NK-92 (cell line): ENCODE results near the gene BACH2.

ENCODE experiments used
- DNase-seq: peaks from one replicate; lab custom pipeline; 2025; ENCODE audit not compliant: unreplicated experiment; lab: John Stamatoyannopoulos, UW

The BACH2 gene

DNA sequence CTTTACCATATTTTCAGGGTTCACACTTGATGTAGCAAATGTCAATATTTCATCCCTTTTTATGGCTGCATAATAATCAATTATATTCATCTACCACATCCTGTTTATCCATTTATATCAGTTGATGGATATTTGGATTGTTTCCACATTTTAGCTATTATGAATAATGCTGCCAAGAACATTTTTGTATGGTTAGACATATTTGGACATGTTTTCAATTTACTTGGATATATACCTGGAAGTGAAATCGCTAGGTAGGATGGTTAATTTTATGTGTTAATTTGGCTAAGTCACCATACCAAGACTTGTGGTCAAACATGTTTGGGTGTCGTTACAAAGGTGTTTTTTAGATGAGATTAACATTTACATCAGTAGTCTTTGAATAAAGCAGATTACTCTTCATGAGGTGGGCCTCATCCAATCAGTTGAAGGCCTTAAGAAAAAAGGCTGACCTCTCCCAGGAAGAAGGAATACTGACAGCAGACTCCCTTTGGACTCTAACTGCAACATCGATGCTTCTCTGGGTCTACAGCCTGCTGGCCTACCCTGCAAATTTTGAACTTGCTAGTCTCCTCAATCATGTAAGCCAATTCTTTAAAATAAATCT is 196.5 kb downstream of the BACH2 start:
- DNase-seq: no peak

DNA sequence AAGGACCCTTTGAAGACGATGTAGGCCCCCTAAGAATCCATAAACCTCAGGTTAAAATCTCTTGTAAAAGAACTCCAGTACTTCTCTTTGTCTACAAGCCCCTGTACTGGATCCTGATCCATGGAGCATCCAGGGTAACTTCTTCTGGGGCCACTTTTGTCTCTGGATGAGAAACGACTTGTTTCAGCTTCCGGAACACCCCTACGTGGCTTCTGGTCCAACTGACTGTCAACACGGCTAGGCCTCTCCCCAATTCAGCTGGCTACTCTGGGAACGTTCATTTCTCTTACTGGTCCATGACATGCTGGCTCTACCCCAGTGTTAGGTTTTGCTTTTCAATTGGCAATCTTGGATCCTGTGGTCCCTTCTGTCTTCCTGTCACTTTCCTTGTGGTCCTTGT is 198.0 kb downstream of the BACH2 start:
- DNase-seq: no peak

DNA sequence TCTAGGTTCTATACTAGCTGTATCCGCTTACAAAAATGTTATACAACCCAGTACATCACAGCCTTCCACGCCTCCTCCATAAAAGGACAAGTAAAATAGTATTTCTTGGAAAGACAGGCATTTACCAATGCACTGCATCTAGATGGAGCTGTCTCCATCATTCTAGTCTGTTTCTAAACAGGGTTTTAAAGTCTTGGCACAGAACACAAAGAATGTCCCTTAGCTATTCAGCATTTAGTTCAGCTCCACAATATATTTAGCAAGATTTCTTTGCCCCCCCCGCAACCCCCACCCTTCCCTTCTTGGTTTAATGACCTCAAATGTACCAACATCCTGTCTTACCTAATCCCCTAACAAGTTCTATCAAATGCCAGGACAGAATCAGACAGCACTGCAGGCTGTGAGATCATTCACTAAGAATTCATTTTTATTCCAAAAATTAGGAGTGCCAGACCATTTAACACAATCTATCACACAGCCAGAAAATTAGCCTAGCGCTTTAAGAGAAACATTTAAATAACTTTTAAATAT is 198.6 kb downstream of the BACH2 start:
- DNase-seq: no peak

DNA sequence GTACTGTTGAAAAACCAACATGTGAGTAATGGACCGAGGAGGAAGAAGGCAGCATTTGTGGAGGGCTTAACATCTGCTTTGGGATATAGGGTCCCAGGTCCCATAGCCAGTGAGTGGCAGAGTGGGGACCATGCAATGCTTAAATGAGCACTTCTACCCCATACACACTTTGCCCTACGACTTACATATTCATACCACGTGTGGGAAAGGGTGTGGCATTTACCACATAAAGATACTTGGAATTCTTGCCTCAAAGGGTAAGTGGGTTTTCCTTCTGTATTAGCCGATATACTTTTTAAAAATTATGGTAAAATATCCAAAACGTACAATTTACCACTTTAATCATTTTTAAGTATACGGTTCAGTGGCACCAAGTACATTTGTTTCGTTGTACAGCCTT is 199.3 kb downstream of the BACH2 start:
- DNase-seq: no peak

DNA sequence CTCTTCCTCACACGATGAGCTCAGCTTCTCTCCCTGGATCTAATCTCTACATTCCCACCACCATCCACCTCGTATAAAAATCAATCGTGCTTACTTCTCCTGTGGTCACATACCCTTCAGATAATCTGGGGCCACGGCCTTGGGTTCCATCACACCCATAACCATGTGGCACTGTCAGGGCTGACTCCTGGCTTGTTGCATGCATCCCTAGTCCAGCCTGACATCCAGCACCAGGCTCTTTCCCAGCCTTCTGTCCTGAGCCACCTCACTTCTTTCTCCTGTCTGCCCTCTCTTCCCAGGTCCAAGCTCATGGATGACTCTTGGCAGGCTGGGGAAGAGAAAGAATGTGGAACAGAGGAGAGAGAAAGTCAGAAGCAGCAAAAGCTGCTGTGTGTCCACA is 199.8 kb downstream of the BACH2 start:
- no peak for DNase-seq

DNA sequence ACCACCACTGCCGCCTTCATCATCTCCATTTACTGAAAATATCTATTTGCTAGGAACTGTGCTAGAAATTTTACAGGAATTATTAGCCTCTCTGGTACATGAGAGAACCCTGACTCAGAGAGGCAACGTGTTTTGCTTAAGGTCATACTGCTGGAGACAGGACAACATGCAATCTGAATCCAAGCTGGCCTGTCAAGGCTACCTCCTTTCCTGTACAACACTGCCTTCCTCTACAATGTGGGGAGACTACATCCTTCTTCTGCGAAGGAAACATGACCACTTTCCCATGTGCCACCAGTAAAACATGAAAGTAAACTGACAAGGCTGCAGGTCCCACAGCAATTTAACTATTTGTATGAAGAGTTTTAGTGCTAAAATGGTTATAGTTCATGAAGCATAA is 200.9 kb downstream of the BACH2 start:
- no peak for DNase-seq

DNA sequence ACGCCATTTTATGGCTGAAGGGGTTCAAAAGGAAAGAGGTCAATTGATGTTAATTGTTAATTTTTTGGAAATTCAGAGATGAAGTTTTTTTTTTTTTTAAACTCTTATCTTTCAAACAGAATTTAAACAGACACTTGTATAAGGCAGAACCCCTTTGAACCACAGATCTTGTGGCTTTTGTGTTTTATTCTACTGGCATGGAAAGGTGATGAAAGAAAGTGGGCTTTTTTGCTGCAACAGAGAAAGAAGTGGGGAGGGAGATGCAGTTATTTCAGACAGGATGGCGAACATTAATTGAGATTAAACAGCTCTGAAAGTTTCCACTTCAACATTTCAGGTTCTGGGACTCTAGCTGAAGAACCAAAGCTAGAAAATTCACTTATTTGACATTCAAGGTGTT is 201.5 kb downstream of the BACH2 start:
- DNase-seq: no peak

DNA sequence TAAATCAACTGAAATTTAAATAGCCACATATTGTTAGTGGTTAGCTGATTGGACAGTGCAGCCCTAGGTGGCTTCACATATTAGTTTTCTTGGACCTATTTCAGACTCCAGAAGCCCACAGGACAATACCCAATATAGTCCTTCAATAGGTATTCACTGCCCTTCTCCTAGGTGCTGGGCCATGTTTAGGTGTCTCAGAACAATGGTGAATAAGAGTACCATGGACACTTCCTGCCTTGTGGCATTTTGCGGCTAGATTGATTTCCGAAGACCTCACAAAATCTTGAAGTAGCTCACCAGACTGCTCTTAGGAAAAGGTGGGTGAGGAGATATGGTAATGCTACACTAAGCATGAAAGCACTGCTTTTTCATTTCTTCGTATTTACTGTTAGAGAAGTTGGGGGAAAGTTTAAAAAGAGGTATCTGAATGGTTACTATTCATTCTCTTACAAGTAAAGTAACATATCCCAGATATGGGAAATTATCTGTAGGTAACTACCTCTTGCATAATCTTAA is 203.0 kb downstream of the BACH2 start:
- DNase-seq: no peak

DNA sequence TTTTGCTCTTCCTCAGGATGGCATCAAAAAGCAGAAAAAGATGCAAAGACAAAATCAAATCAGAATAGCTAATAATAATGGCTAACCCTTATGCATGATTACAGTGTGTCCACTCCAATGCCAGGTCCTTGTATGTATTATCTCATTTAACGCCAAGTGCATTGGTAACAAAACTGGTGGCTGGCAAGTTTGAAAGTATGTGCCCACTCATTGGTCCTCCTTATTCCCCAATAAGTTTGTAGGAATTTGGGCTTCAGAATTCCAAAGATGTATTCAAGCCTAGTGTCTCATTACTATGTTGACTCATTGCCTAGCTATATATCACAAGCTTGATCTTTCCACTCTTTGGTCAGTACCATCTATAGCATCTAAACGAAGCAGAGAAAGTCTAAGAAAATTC is 205.8 kb downstream of the BACH2 start:
- DNase-seq: no peak

DNA sequence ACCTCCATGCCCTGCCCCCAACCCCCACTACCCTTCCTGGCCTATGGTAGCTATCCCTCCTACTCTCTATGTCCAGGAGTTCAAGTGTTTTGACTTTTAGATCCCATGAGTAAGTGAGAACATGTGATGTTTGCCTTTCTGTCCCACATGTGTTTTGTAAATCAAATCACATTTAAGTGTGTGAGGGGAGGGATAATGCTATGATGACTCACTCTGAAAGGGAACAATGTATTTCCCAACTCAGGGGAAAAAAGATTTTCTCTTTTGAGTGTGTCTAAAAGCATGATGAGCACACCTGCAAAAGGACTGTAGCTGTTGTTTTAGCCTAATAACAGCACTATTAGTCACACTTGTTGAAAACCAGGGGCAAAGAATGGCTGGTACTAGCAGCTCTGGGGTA is 208.6 kb downstream of the BACH2 start:
- DNase-seq: no peak

DNA sequence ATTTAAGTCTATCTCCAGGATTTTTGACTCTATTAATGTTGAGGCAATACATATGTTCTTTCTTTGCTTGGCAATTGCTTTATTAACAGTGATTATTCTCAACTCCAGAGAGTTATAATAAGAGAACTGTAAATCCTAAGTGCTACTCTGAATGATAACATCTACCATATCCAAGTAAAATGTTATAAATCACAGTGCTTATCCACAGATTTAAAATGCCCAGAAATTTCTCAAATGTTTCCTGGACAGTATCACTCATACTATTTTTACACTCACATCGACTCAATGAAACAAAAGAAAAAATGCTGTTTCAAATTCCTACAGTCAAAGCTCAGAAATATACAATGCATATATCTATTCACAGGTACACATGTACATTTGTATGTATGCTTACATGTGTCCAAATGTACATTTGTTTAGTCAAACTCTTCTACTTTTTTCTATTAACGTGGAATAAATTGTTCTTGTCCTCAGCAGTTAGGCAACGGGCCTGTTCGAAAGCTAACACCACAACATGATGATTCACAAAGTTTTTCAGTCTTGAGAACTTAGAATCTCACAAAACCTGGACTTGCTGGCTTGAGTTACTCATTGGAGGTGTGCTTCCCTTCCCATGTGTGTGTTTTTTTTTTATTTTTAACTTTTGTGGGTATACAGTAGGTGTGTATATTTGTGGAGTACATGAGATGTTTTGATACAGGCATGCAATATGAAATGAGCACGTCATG is 209.4 kb downstream of the BACH2 start:
- no peak for DNase-seq

DNA sequence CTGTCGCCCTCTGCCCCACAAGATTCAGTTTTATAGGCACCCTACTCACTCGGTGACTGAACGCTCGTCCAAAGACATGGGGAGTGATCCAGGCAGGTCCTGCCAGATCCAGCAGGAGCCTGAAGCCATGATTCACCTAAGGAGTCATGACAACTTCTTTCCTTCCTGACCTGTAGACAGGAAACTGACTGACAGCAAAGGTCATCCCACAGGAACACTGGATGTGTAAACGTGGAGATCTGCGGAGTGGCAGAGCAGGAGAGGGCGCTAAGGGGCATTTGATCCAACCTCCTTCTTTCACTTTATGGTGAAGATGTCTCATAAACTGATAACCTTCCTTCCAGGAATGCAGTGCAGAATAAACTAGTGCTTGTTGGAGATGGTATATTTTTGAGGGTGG is 210.1 kb downstream of the BACH2 start:
- DNase-seq: no peak

DNA sequence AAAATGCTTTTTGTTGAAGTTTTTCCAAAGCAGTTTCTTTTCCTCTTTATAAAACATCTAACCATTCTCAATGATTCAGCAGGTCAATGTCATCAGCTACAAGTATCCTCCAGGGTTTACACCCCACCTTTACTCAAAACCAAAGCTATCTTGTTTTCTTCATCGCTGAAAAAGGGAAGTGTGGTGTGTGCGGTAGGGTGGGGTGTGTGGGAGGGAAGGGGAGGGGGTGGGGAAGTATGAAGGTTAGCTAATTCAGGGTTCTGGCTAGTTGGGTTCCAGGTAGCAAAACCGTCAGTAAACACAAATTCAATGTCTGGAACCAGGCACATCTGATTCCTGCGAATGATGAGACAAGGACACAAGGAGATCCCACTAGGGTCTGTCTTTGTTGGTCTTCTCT is 212.8 kb downstream of the BACH2 start:
- DNase-seq: no peak

DNA sequence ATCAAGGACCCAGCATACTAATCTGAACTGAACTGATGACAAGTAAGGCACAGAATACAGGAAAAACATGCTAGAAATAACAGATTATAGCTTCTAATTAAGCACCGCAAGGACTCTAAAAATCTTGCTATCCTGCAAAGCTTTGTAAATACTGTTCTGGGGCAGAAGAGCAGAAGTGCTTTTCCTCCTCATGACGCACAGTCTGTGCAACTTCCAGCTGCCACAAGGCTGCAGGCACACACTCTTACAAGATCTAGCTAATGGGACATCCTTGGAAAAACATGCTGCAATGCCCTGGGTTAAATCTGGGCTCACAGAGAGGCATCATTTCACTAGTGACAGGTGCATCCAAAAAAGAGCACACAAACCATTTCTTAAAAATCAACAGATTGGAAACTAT is 213.8 kb downstream of the BACH2 start:
- no peak for DNase-seq

DNA sequence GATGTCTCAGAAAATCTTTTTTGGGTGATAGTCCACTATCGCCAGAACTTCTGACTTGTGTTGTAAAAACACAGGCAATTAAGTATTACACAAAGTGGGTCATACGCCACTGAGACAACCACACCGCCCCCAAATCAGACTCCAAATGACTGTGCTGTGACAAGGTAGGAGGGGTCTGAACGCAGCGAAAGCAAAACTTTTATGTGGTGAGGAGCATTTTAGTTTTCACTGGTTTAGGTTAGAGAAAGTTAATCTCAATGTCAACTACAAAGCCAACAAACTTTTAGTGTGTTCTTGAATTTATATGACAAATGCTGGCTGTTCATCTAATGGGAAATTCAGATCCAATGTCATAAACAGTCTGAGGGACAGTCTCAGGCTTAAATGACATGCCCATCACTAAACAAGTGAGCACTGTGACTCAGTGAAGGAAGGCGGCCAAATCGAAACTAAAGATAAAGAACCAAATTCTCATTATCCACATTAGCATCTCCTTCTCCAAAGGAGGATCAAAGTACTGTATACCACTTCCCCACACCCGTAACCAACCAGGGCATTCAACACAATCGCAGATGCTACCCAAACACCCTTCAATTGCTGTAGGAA is 215.7 kb downstream of the BACH2 start:
- no peak for DNase-seq

DNA sequence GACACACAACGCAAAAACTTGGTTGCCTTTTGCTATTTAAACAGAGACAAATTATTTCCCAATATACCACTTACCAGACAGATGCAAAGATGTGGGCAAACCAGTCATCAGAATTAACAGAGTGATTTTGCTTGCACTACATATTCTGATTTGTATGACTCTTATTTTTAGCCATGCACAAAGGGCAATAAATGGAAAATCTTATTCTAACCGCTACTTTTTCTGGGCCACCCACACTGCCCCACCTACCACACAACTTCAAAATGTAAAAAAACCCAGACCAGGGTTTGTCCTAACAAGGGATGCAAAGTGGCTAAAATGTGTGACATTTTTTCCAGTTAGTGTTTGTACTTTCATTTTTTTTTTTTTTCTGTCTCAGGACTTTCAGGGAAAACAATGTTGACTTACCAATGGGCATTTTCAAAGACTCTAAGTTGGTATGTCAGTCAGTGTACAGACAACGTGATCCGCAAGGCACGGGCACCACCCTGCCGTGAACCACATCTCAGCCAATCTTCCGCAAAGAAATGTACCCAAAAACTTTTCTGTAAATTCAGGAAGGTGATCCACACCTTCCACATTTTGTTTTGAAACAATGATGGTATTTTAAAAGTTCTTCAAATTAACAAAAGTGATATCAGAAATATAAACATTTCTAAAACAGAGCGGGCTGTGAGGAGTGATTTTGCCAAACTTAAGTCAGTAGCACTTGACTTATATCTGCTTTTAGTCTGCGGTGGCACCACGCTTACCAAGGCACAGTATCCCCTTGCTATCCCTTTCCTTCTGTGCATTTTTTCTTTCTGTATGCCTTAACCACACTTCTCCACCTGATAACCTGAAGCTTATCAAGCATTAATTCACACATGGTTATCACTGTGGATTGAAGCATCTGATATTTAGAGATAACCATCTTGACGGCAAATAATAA is 216.8 kb downstream of the BACH2 start:
- DNase-seq: no peak

DNA sequence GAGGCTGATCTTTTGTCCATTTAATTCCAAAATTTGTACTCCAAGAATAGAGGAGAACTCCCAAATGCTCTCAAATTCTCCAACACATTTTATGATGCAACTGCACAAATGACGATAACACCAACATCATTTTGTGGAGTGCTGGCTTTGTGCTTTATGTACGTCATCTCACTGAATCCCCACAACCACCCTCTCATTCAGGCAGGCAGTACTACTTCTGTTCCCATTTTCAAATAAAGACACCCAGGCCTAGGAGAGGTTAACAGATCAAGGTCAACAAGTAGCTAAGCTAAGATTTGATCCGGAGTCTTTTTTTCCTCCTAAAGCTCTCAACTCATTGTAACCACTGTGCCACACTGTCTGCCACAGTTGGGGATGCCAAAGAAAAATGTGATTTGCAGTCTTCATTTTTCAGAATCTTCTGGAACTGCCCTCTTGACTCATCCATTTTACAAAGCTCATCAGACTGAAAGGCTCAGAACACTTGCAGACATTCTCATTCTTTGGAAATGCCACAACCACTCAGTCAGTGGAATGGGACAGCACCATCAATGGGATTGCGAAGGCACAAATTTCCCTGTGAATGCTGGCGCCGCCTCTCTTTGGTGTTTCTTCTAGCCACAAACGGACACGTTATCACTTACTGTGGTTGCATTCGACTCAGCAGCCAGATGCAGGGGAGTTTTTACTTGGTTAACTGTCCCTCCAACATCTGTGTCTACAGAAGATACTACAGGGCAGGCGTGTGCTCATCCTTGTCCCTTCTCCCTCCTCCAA is 217.9 kb downstream of the BACH2 start:
- no peak for DNase-seq

DNA sequence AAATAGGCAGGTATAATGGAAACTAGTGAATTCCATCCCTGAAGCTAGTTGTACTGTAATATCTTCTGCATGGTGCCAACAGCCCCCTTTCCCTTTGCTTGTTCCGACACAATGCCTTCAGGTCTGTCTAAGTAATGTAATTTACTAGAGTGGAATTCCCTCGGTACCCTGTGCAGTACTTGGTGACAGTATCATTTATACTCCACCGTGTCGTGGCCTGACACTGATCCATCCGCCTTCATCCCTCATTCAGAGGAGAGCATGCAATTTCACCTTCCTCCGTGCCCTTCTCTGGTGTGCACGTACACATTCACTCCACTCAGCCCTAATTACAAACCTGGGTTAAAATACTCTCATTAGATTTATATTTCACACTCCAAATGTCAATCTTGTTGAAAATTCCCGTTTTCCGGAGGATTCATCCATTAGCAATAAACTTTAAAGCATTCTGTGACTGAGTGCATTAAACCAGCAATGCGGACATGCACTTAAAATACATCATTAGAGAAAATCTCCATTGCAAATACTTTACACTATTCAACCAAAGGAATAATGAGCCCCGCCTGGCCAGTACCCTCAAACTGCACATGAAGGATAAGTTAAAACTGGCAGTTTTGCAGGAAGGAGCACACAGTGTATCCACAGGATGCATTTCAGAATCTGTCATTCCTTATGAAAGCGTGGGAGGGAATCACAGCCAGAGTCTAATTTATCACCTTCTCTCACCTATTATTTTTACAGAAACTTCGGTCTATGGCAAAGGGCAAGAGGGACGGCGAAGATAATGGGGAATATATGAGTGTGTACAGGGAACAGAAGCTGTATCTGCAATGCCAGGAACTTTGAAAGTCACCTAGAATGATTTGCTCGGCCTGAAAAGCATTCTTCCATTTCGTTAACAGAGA is 219.9 kb downstream of the BACH2 start:
- DNase-seq: no peak

DNA sequence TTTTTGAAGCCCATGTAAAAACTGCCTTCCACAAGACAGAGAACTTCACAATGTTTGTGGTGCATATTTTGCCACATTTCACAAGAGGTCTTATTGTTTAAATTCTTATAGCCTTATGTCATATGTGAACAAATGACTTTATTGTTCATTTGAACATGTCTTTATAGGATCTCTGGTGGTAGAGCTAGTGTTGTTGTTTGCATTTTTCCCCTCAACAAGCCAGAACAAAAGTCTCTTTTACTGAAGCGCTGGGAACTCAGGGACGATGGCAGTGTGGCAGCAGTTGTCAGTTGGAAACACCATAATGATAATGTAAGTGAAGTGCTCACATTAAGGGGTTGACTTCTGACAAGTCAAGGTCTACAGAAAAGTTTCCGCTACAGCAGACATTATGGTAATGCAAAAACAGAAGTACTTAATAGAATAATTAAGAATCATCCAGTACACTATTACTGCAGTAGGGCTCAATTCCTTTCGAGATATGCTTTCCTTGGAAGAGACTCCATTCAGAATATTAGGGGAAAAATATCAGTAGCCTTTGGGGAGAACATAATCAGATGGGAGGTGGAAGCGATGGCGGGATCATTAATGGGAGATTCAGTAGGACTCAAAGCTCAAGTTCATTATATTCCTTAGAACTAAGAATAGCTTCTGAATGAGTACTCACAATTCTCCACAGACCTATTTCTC is 222.3 kb downstream of the BACH2 start:
- DNase-seq: no peak
